ENCODE measurements around the gene RTP2. TPM values are rescaled to one million over a fixed set of nuclear protein-coding genes. Genes with fewer than 3 reads are reported as not detected.
"Not testable (repeated sequence)": the region's sequence is repeated elsewhere in the genome, so short reads cannot be mapped to it uniquely, and the experiment has no call there.

The RTP2 gene
- total RNA-seq, 1 donor from 2014 or later = not detected

DNA sequence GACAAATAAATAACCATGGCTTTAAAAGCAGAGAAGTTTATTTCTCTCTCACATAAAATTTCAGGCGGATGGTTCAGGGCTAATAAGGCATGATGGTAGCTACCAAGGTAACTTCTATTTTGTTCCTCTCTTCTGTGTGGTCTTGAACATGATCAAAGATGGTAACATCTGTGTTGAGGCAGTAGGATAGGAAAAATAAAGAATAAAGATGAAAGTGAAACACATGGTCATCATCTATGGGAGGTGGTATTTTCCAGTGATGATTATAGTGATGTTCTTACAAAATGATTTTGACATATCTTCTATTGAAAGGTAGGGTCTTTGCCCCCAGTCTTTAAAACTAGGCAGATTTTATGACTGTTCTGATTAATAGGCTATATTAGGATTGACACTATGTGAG, 17.9 kb downstream of the RTP2 start:
- H3K9me3 ChIP-seq (ENCODE audit: insufficient read depth, low read depth, low read length) = peaks cover 2% of the 10 kb centered on the region
- H3K4me1 ChIP-seq (ENCODE audit: insufficient read depth, low read length) = no peaks in the 10 kb centered on the region
- H4K20me1 ChIP-seq (ENCODE audit: insufficient read depth, low read length) = no peaks in the 10 kb centered on the region
- no peak overlapping the region for H3K4me3 ChIP-seq (ENCODE audit: insufficient read depth, low read depth, low read length)
- no peak overlapping the region for H3K27ac ChIP-seq (ENCODE audit: low read depth, low read length)
- Mint-ChIP-seq H3K4me1 (ENCODE audit: low read depth, unreplicated experiment) (peaks cover 2% of the 10 kb centered on the region), H3K4me3 (ENCODE audit: unreplicated experiment) (no peak overlapping the region), H3K9me3 (ENCODE audit: unreplicated experiment) (peaks cover 13% of the 10 kb centered on the region), H3K27me3 (ENCODE audit: low read depth, unreplicated experiment) (peaks cover 6% of the 10 kb centered on the region), H3K27ac (ENCODE audit: unreplicated experiment) (no peak overlapping the region), H3K36me3 (ENCODE audit: low read depth, unreplicated experiment) (no peaks in the 10 kb centered on the region)
- DNase-seq (ENCODE audit: low read depth) = no peak
- TF ChIP-seq EZH2 (IDR thresholded peaks at IDR 0.05; ENCODE audit: insufficient read depth, low read length) = no peak
- TF ChIP-seq, protein P1, sequence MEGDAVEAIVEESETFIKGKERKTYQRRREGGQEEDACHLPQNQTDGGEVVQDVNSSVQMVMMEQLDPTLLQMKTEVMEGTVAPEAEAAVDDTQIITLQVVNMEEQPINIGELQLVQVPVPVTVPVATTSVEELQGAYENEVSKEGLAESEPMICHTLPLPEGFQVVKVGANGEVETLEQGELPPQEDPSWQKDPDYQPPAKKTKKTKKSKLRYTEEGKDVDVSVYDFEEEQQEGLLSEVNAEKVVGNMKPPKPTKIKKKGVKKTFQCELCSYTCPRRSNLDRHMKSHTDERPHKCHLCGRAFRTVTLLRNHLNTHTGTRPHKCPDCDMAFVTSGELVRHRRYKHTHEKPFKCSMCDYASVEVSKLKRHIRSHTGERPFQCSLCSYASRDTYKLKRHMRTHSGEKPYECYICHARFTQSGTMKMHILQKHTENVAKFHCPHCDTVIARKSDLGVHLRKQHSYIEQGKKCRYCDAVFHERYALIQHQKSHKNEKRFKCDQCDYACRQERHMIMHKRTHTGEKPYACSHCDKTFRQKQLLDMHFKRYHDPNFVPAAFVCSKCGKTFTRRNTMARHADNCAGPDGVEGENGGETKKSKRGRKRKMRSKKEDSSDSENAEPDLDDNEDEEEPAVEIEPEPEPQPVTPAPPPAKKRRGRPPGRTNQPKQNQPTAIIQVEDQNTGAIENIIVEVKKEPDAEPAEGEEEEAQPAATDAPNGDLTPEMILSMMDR (IDR thresholded peaks at IDR 0.05; ENCODE audit: insufficient read depth, low read depth, low read length) = no peak
- H3K79me2 ChIP-seq (ENCODE audit: insufficient read depth, low read length) = no peaks in the 10 kb centered on the region
- no peak overlapping the region for H3K9ac ChIP-seq (ENCODE audit: low read length)
- H3K27me3 ChIP-seq (ENCODE audit: insufficient read depth, low read length) = peaks cover 21% of the 10 kb centered on the region
- no peak for FAIRE-seq
- H3K4me2 ChIP-seq (ENCODE audit: low read length) = no peak overlapping the region
- H3K36me3 ChIP-seq (ENCODE audit: insufficient read depth, low read length) = no peaks in the 10 kb centered on the region
- no peak overlapping the region for H2AFZ ChIP-seq (ENCODE audit: low read depth, low read length)

DNA sequence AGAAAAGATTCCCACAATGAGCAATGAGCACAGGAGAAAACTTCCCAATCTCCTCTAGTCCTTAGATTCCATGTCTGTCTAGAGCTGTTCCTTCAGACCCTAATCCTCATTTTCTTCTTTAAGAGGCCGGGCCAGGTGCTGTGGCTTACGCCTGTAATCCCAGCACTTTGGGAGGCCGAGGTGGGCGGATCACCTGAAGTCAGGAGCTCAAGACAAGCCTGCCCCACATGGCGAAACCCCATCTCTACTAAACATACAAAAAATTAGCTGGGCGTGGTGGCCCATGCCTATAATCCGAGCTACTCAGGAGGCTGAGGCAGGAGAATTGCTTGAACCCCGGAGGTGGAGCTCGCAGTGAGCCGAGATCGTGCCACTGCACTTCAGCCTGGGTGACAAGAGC, 20.6 kb downstream of the RTP2 start:
- not testable (repeated sequence) for H3K9ac ChIP-seq (ENCODE audit: low read length); H2AFZ ChIP-seq (ENCODE audit: low read depth, low read length); H3K4me2 ChIP-seq (ENCODE audit: low read length); H3K36me3 ChIP-seq (ENCODE audit: insufficient read depth, low read length); H3K4me1 ChIP-seq (ENCODE audit: insufficient read depth, low read length); H3K9me3 Mint-ChIP-seq (ENCODE audit: unreplicated experiment); H3K4me3 Mint-ChIP-seq (ENCODE audit: unreplicated experiment); H3K27ac ChIP-seq (ENCODE audit: low read depth, low read length); H3K79me2 ChIP-seq (ENCODE audit: insufficient read depth, low read length); FAIRE-seq; H3K4me1 Mint-ChIP-seq (ENCODE audit: low read depth, unreplicated experiment); H3K27me3 Mint-ChIP-seq (ENCODE audit: low read depth, unreplicated experiment); H3K27ac Mint-ChIP-seq (ENCODE audit: unreplicated experiment); H3K9me3 ChIP-seq (ENCODE audit: insufficient read depth, low read depth, low read length); H3K4me3 ChIP-seq (ENCODE audit: insufficient read depth, low read depth, low read length); H3K36me3 Mint-ChIP-seq (ENCODE audit: low read depth, unreplicated experiment); DNase-seq (ENCODE audit: low read depth); H4K20me1 ChIP-seq (ENCODE audit: insufficient read depth, low read length)
- H3K27me3 ChIP-seq (ENCODE audit: insufficient read depth, low read length) = peaks cover 16% of the 10 kb centered on the region

DNA sequence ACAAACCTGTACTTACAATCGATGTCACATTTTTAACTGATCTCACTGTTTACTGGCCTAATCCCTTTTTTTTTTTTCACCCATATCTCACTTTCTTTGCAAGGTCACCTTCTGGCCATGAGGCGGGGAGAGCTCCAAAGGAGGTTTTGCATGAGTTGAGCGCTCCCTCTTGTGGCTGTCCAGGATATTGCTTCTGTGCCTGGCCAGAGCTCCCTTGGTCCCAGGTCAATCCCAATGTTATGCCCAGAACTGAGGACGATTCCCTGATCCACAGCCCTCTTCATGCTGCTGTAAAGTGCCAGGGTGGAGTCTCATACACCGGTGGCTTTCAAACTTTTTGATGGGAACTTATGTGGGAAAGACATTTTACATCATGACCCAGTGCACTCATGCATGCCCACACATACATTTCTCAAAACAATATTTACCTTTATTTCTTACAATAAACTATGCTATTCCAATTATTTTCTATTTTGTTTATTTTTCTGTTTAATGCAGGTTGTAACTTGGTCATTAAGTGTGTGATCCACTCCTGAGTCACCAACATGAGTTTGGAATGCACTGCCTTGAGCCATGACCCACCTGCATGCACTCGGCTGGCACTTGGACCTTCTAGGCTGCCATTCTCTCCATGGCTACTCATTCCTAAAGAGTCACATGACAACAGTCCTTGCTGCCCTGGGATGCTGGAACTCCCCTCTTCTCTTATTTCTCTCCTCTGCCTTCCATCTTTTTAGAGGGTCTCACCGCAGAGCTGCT, 22.5 kb downstream of the RTP2 start:
- Histone ChIP-seq H3K79me2 (ENCODE audit: insufficient read depth, low read length) (no peaks in the 10 kb centered on the region), H3K9ac (ENCODE audit: low read length) (no peak overlapping the region), H4K20me1 (ENCODE audit: insufficient read depth, low read length) (no peaks in the 10 kb centered on the region), H3K4me1 (ENCODE audit: insufficient read depth, low read length) (no peaks in the 10 kb centered on the region), H2AFZ (ENCODE audit: low read depth, low read length) (no peak overlapping the region), H3K4me3 (ENCODE audit: insufficient read depth, low read depth, low read length) (no peak overlapping the region), H3K36me3 (ENCODE audit: insufficient read depth, low read length) (no peaks in the 10 kb centered on the region), H3K27ac (ENCODE audit: low read depth, low read length) (no peak overlapping the region), H3K4me2 (ENCODE audit: low read length) (no peak overlapping the region), H3K9me3 (ENCODE audit: insufficient read depth, low read depth, low read length) (no peaks in the 10 kb centered on the region), H3K27me3 (ENCODE audit: insufficient read depth, low read length) (peaks cover 29% of the 10 kb centered on the region)
- TF ChIP-seq, protein P1 (IDR thresholded peaks at IDR 0.05; ENCODE audit: insufficient read depth, low read depth, low read length) = peak; percentile 92
- TF ChIP-seq EZH2 (IDR thresholded peaks at IDR 0.05; ENCODE audit: insufficient read depth, low read length) = no peak
- FAIRE-seq = no peak
- peaks cover 6% of the 10 kb centered on the region for H3K27me3 Mint-ChIP-seq (ENCODE audit: low read depth, unreplicated experiment)
- H3K4me3 Mint-ChIP-seq (ENCODE audit: unreplicated experiment) = no peak overlapping the region
- H3K4me1 Mint-ChIP-seq (ENCODE audit: low read depth, unreplicated experiment) = peaks cover 4% of the 10 kb centered on the region
- H3K36me3 Mint-ChIP-seq (ENCODE audit: low read depth, unreplicated experiment) = no peaks in the 10 kb centered on the region
- DNase-seq (ENCODE audit: low read depth) = peak; percentile 31
- no peak overlapping the region for H3K27ac Mint-ChIP-seq (ENCODE audit: unreplicated experiment)
- H3K9me3 Mint-ChIP-seq (ENCODE audit: unreplicated experiment) = no peaks in the 10 kb centered on the region
